ENCODE data around the gene RAB40AL. TPM values are rescaled to one million over a fixed set of nuclear protein-coding genes. Genes with fewer than 3 reads are reported as not detected.
"Not testable (repeated sequence)": the region's sequence is repeated elsewhere in the genome, so short reads cannot be mapped to it uniquely, and the experiment has no call there.

The RAB40AL gene
- total and polyA plus RNA-seq, 2 donors, result 0.09 TPM

- no peak overlapping the region for H3K4me3 ChIP-seq (ENCODE audit: low read length in 2 of 2)
- H3K36me3 ChIP-seq (ENCODE audit: control insufficient read depth in 2 of 2, insufficient read depth in 2 of 2, low read length in 1 of 2), result no peaks in the 10 kb centered on the region
- H3K9me3 ChIP-seq (ENCODE audit: control insufficient read depth in 2 of 2, insufficient read depth in 1 of 2, low read length in 1 of 2), result no peaks in the 10 kb centered on the region
- WGBS, result 95% methylated on average over 2 of the region's 2 CpGs
- H3K27ac ChIP-seq (ENCODE audit: low read depth in 1 of 2, low read length in 1 of 2), result no peak overlapping the region
- H3K4me1 ChIP-seq (ENCODE audit: control insufficient read depth in 2 of 2, insufficient read depth in 2 of 2, low read length in 2 of 2), result no peaks in the 10 kb centered on the region
- no peak for DNase-seq (ENCODE audit: low read depth in 6 of 9, low spot score in 9 of 9)
- no peaks in the 10 kb centered on the region for H3K27me3 ChIP-seq (ENCODE audit: control insufficient read depth in 2 of 2, insufficient read depth in 1 of 2, low read length in 1 of 2)
Measured at GRCh38 chrX:102957751-102958150, 20.7 kb downstream of the RAB40AL start.

GRCh38 chrX:102958794-102959193 lies 21.7 kb downstream of the RAB40AL start:
- no peaks in the 10 kb centered on the region for H3K9me3 ChIP-seq (ENCODE audit: control insufficient read depth in 2 of 2, insufficient read depth in 1 of 2, low read length in 1 of 2)
- WGBS, result 93% methylated on average over 5 of the region's 5 CpGs

GRCh38 chrX:102959471-102959870 lies 22.4 kb downstream of the RAB40AL start:
- H3K36me3 ChIP-seq (ENCODE audit: control insufficient read depth in 2 of 2, insufficient read depth in 2 of 2, low read length in 1 of 2), result no peaks in the 10 kb centered on the region
- 95% methylated on average over 4 of the region's 4 CpGs for WGBS
- DNase-seq (ENCODE audit: low read depth in 6 of 9, low spot score in 9 of 9), result no peak
- no peaks in the 10 kb centered on the region for H3K4me1 ChIP-seq (ENCODE audit: control insufficient read depth in 2 of 2, insufficient read depth in 2 of 2, low read length in 2 of 2)
- no peaks in the 10 kb centered on the region for H3K27me3 ChIP-seq (ENCODE audit: control insufficient read depth in 2 of 2, insufficient read depth in 1 of 2, low read length in 1 of 2)
- no peak overlapping the region for H3K27ac ChIP-seq (ENCODE audit: low read depth in 1 of 2, low read length in 1 of 2)
- H3K9me3 ChIP-seq (ENCODE audit: control insufficient read depth in 2 of 2, insufficient read depth in 1 of 2, low read length in 1 of 2), result no peaks in the 10 kb centered on the region
- no peak overlapping the region for H3K4me3 ChIP-seq (ENCODE audit: low read length in 2 of 2)

More at GRCh38 chrX:102958794-102959193, 21.7 kb downstream of the RAB40AL start:
- H3K27me3 ChIP-seq (ENCODE audit: control insufficient read depth in 2 of 2, insufficient read depth in 1 of 2, low read length in 1 of 2), result no peaks in the 10 kb centered on the region
- no peak overlapping the region for H3K27ac ChIP-seq (ENCODE audit: low read depth in 1 of 2, low read length in 1 of 2)
- no peaks in the 10 kb centered on the region for H3K36me3 ChIP-seq (ENCODE audit: control insufficient read depth in 2 of 2, insufficient read depth in 2 of 2, low read length in 1 of 2)
- H3K4me3 ChIP-seq (ENCODE audit: low read length in 2 of 2), result no peak overlapping the region
- H3K4me1 ChIP-seq (ENCODE audit: control insufficient read depth in 2 of 2, insufficient read depth in 2 of 2, low read length in 2 of 2), result no peaks in the 10 kb centered on the region
- DNase-seq (ENCODE audit: low read depth in 6 of 9, low spot score in 9 of 9), result no peak

- Histone ChIP-seq H3K27ac (ENCODE audit: low read depth in 1 of 2, low read length in 1 of 2) (no peak overlapping the region), H3K9me3 (ENCODE audit: control insufficient read depth in 2 of 2, insufficient read depth in 1 of 2, low read length in 1 of 2) (peaks cover 0 to 6% of the 10 kb centered on the region in 2 donors), H3K27me3 (ENCODE audit: control insufficient read depth in 2 of 2, insufficient read depth in 1 of 2, low read length in 1 of 2) (no peaks in the 10 kb centered on the region), H3K36me3 (ENCODE audit: control insufficient read depth in 2 of 2, insufficient read depth in 2 of 2, low read length in 1 of 2) (no peaks in the 10 kb centered on the region), H3K4me1 (ENCODE audit: control insufficient read depth in 2 of 2, insufficient read depth in 2 of 2, low read length in 2 of 2) (no peaks in the 10 kb centered on the region), H3K4me3 (ENCODE audit: low read length in 2 of 2) (no peak overlapping the region)
- no peak for DNase-seq (ENCODE audit: low read depth in 6 of 9, low spot score in 9 of 9)
- 97% methylated on average over 1 of the region's 1 CpG for WGBS
Measured at GRCh38 chrX:102963955-102964354, 26.9 kb downstream of the RAB40AL start.

GRCh38 chrX:102964940-102965339 lies 27.9 kb downstream of the RAB40AL start:
- Histone ChIP-seq H3K36me3 (ENCODE audit: control insufficient read depth in 2 of 2, insufficient read depth in 2 of 2, low read length in 1 of 2) (no peaks in the 10 kb centered on the region), H3K27me3 (ENCODE audit: control insufficient read depth in 2 of 2, insufficient read depth in 1 of 2, low read length in 1 of 2) (no peaks in the 10 kb centered on the region), H3K27ac (ENCODE audit: low read depth in 1 of 2, low read length in 1 of 2) (no peak overlapping the region), H3K9me3 (ENCODE audit: control insufficient read depth in 2 of 2, insufficient read depth in 1 of 2, low read length in 1 of 2) (peaks cover 0 to 6% of the 10 kb centered on the region in 2 donors), H3K4me3 (ENCODE audit: low read length in 2 of 2) (no peak overlapping the region), H3K4me1 (ENCODE audit: control insufficient read depth in 2 of 2, insufficient read depth in 2 of 2, low read length in 2 of 2) (no peaks in the 10 kb centered on the region)
- 77% methylated on average over 1 of the region's 1 CpG for WGBS
- no peak for DNase-seq (ENCODE audit: low read depth in 6 of 9, low spot score in 9 of 9)

- Histone ChIP-seq H3K27me3 (ENCODE audit: control insufficient read depth in 2 of 2, insufficient read depth in 1 of 2, low read length in 1 of 2) (no peaks in the 10 kb centered on the region), H3K4me3 (ENCODE audit: low read length in 2 of 2) (no peak overlapping the region), H3K4me1 (ENCODE audit: control insufficient read depth in 2 of 2, insufficient read depth in 2 of 2, low read length in 2 of 2) (no peaks in the 10 kb centered on the region), H3K27ac (ENCODE audit: low read depth in 1 of 2, low read length in 1 of 2) (no peak overlapping the region), H3K36me3 (ENCODE audit: control insufficient read depth in 2 of 2, insufficient read depth in 2 of 2, low read length in 1 of 2) (no peaks in the 10 kb centered on the region), H3K9me3 (ENCODE audit: control insufficient read depth in 2 of 2, insufficient read depth in 1 of 2, low read length in 1 of 2) (peaks cover 0 to 6% of the 10 kb centered on the region in 2 donors)
- no peak for DNase-seq (ENCODE audit: low read depth in 6 of 9, low spot score in 9 of 9)
- 95% methylated on average over 3 of the region's 3 CpGs for WGBS
Measured at GRCh38 chrX:102966701-102967100, 29.6 kb downstream of the RAB40AL start.

- Histone ChIP-seq H3K27ac (ENCODE audit: low read depth in 1 of 2, low read length in 1 of 2) (no peak overlapping the region), H3K4me3 (ENCODE audit: low read length in 2 of 2) (no peak overlapping the region), H3K9me3 (ENCODE audit: control insufficient read depth in 2 of 2, insufficient read depth in 1 of 2, low read length in 1 of 2) (peaks cover 0 to 14% of the 10 kb centered on the region in 2 donors), H3K36me3 (ENCODE audit: control insufficient read depth in 2 of 2, insufficient read depth in 2 of 2, low read length in 1 of 2) (no peaks in the 10 kb centered on the region), H3K4me1 (ENCODE audit: control insufficient read depth in 2 of 2, insufficient read depth in 2 of 2, low read length in 2 of 2) (no peaks in the 10 kb centered on the region), H3K27me3 (ENCODE audit: control insufficient read depth in 2 of 2, insufficient read depth in 1 of 2, low read length in 1 of 2) (no peaks in the 10 kb centered on the region)
- WGBS, result 100% methylated on average over 2 of the region's 2 CpGs
- no peak for DNase-seq (ENCODE audit: low read depth in 6 of 9, low spot score in 9 of 9)
Measured at GRCh38 chrX:102968216-102968615, 31.1 kb downstream of the RAB40AL start.

- H3K9me3 ChIP-seq (ENCODE audit: control insufficient read depth in 2 of 2, insufficient read depth in 1 of 2, low read length in 1 of 2), result peaks cover 0 to 14% of the 10 kb centered on the region in 2 donors
- DNase-seq (ENCODE audit: low read depth in 6 of 9, low spot score in 9 of 9), result not testable (repeated sequence)
Measured at GRCh38 chrX:102971536-102971935, 34.5 kb downstream of the RAB40AL start.

GRCh38 chrX:102975016-102975415 lies 37.9 kb downstream of the RAB40AL start:
- no peak overlapping the region for H3K4me3 ChIP-seq (ENCODE audit: low read length in 2 of 2)
- no peak overlapping the region for H3K27ac ChIP-seq (ENCODE audit: low read depth in 1 of 2, low read length in 1 of 2)
- 95% methylated on average over 2 of the region's 2 CpGs for WGBS
- H3K9me3 ChIP-seq (ENCODE audit: control insufficient read depth in 2 of 2, insufficient read depth in 1 of 2, low read length in 1 of 2), result peaks cover 0 to 8% of the 10 kb centered on the region in 2 donors
- no peak for DNase-seq (ENCODE audit: low read depth in 6 of 9, low spot score in 9 of 9)
- no peaks in the 10 kb centered on the region for H3K27me3 ChIP-seq (ENCODE audit: control insufficient read depth in 2 of 2, insufficient read depth in 1 of 2, low read length in 1 of 2)
- no peaks in the 10 kb centered on the region for H3K4me1 ChIP-seq (ENCODE audit: control insufficient read depth in 2 of 2, insufficient read depth in 2 of 2, low read length in 2 of 2)
- H3K36me3 ChIP-seq (ENCODE audit: control insufficient read depth in 2 of 2, insufficient read depth in 2 of 2, low read length in 1 of 2), result no peaks in the 10 kb centered on the region

More at GRCh38 chrX:102971536-102971935, 34.5 kb downstream of the RAB40AL start:
- not testable (repeated sequence) for H3K4me3 ChIP-seq (ENCODE audit: low read length in 2 of 2); H3K27me3 ChIP-seq (ENCODE audit: control insufficient read depth in 2 of 2, insufficient read depth in 1 of 2, low read length in 1 of 2); H3K4me1 ChIP-seq (ENCODE audit: control insufficient read depth in 2 of 2, insufficient read depth in 2 of 2, low read length in 2 of 2); H3K36me3 ChIP-seq (ENCODE audit: control insufficient read depth in 2 of 2, insufficient read depth in 2 of 2, low read length in 1 of 2); H3K27ac ChIP-seq (ENCODE audit: low read depth in 1 of 2, low read length in 1 of 2)

GRCh38 chrX:102976286-102976685 lies 39.2 kb downstream of the RAB40AL start:
- H3K27ac ChIP-seq (ENCODE audit: low read depth in 1 of 2, low read length in 1 of 2), result no peak overlapping the region
- H3K4me3 ChIP-seq (ENCODE audit: low read length in 2 of 2), result no peak overlapping the region
- 78% methylated on average over 1 of the region's 1 CpG for WGBS
- H3K9me3 ChIP-seq (ENCODE audit: control insufficient read depth in 2 of 2, insufficient read depth in 1 of 2, low read length in 1 of 2), result peaks cover 0 to 8% of the 10 kb centered on the region in 2 donors
- H3K36me3 ChIP-seq (ENCODE audit: control insufficient read depth in 2 of 2, insufficient read depth in 2 of 2, low read length in 1 of 2), result no peaks in the 10 kb centered on the region
- H3K27me3 ChIP-seq (ENCODE audit: control insufficient read depth in 2 of 2, insufficient read depth in 1 of 2, low read length in 1 of 2), result no peaks in the 10 kb centered on the region
- no peak for DNase-seq (ENCODE audit: low read depth in 6 of 9, low spot score in 9 of 9)
- H3K4me1 ChIP-seq (ENCODE audit: control insufficient read depth in 2 of 2, insufficient read depth in 2 of 2, low read length in 2 of 2), result no peaks in the 10 kb centered on the region
